GM21515 (cell line): Measurements from ENCODE around the gene MAD1L1.

Experiments
- ATAC-seq: cut with Tn5 transposase; IDR thresholded peaks from one replicate; pipeline ENCODE4 v1.9.1; 2021; ENCODE audit not compliant: unreplicated experiment

MAD1L1 gene

GRCh38 chr7:2141651-2142050 lies 91.1 kb downstream of the MAD1L1 start:
- ATAC-seq, result no peak

- no peak for ATAC-seq
Measured at GRCh38 chr7:2141021-2141410, 91.7 kb downstream of the MAD1L1 start.

GRCh38 chr7:2140216-2141020 lies 92.3 kb downstream of the MAD1L1 start:
- ATAC-seq, result no peak

- no peak for ATAC-seq
Measured at GRCh38 chr7:2139004-2139699, 93.6 kb downstream of the MAD1L1 start.

- ATAC-seq, result no peak
Measured at GRCh38 chr7:2138146-2138765, 94.5 kb downstream of the MAD1L1 start.

GRCh38 chr7:2134740-2135139 lies 98.0 kb downstream of the MAD1L1 start:
- ATAC-seq, result no peak

- ATAC-seq, result no peak
Measured at GRCh38 chr7:2132243-2132642, 100.5 kb downstream of the MAD1L1 start.

- ATAC-seq, result no peak
Measured at GRCh38 chr7:2131800-2132199, 100.9 kb downstream of the MAD1L1 start.

GRCh38 chr7:2131341-2131740 lies 101.4 kb downstream of the MAD1L1 start:
- ATAC-seq, result no peak

- ATAC-seq, result no peak
Measured at GRCh38 chr7:2130096-2130375, 102.7 kb downstream of the MAD1L1 start.

- ATAC-seq, result no peak
Measured at GRCh38 chr7:2129323-2130095, 103.2 kb downstream of the MAD1L1 start.

- ATAC-seq, result no peak
Measured at GRCh38 chr7:2128601-2129322, 104.0 kb downstream of the MAD1L1 start.

GRCh38 chr7:2126621-2127020 lies 106.1 kb downstream of the MAD1L1 start:
- ATAC-seq, result no peak

- no peak for ATAC-seq
Measured at GRCh38 chr7:2125931-2126330, 106.8 kb downstream of the MAD1L1 start.

- ATAC-seq, result no peak
Measured at GRCh38 chr7:2124604-2125345, 108.0 kb downstream of the MAD1L1 start.

- ATAC-seq, result no peak
Measured at GRCh38 chr7:2123916-2124315, 108.8 kb downstream of the MAD1L1 start.

GRCh38 chr7:2123360-2123759 lies 109.4 kb downstream of the MAD1L1 start:
- no peak for ATAC-seq

- ATAC-seq, result no peak
Measured at GRCh38 chr7:2122651-2123050, 110.1 kb downstream of the MAD1L1 start.

GRCh38 chr7:2120841-2121830 lies 111.6 kb downstream of the MAD1L1 start:
- no peak for ATAC-seq
